ENCODE measurements around the gene XPR1.

Gene XPR1

DNA sequence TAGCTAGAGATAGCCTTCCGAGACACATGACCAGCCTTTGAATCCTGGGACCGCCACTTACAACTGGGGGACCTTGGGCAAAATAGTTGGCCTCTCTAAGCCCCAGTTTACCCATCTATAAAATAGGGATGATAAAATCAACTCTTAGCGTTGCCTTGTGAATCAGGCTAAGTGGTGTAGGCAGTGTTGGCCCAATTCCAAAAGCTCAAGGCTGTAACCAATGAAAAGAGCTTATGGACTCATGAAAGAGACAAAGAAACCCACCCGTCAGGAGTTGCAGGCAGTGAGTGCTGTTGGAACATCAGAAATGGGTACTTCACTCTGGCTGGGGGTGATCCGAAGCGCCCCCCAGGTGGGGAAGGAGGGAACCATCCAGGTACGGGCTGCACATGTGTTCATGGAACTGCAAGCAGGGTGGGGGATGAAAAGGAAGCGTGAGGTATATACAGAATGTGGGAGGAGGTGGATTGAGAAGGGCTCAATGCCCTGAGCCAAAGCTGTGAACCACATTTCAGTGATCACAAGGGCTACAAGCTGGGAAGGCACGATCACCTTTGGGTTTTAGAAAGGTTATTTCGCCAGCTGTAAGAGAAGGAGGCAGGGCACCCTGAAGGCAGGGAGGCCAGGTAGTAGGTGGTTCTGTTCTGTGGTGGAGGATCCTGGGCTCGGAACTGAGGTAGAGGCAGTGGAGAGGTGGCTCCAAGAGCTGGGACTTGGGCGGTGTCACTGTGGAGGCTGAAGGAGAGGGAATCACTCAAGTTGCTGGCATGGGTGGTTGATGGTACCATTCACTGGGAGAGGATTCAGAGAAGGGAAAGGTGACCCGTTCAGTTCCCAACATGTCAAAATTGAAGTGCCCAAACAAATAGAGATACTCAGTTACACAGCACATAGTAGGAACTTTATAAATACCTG, 269.5 kb downstream of the XPR1 start:
- DNase-seq: no peak

DNA sequence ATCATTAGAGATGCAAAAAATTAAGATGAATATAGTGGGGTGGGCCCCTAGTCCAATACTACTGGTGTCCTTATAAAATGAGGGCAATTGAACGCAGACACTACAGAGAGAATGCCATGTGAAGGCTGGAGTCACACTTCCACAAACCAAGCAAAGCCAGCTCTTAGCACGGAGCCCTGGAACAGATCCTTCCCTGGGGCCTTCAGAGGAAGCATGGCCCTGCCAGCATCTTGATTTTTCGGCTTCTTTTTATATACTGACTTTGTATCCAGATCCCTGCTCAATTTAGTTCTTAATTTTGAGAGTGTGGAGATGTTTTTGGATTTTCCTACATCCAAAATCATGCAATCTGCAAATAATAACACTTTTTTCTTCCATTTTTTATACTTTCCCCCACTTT, 270.7 kb downstream of the XPR1 start:
- no peak for DNase-seq

DNA sequence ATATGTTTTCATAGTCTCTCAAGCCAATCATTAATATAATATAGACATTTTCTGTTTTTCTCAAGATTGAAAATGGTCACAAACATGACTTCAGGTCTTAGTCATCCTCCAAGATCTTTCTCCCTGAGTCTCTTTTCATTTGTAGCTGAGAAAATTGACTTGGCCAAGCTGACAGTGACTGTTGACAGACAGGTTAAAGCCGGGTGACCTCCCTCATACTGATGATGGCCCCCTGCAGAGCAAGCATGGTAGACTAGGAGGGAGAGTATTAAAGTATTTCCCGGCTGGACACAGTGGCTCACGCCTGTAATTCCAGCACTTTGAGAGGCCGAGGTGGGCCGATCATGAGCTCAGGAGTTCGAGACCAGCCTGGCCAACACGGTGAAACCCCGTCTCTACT, 274.1 kb downstream of the XPR1 start:
- no peak for DNase-seq

DNA sequence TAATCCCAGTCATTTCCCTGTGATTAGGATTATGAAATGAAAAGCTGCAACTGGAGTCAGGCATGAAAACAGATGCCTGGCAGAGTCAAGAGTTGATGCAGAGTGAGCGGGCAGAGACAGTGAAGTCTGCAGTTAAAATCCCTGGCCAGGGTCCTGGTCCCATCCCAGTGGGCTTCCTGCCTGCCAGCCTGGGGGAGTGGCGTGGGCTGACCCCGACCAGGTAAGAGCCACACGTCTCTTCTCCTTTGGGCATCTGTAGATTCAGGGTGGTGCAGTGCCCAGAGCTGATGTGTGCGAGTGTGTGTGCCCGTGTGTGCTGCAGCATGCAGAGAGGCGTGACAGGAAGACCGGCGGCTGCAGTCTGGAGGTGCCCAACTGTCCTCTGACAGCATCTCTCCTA, 274.7 kb downstream of the XPR1 start:
- DNase-seq: no peak

GRCh38 chr1:180907313-180908055, 275.7 kb downstream of the XPR1 start:
- DNase-seq: no peak

GRCh38 chr1:180908074-180908765, 276.4 kb downstream of the XPR1 start:
- no peak for DNase-seq

DNA sequence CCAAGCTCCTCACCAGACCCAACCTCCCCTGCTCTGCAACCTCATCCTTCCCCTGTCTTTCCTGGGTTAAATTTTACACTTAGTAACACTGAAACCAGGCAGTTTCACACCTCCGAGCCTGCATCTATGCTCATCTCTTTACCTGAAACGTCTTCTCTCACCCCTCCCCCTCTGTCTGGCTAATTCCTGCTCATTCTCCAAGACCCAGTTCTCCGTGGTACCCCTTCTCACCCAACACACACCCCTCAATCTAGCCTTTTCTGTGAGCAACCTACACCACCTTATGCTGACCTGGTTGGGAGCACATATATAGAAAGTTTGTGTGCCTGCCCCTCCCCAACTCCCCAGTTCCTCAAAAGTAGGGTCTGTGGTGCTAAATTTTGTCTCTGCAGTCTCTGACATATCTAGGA, 277.2 kb downstream of the XPR1 start:
- DNase-seq: no peak

DNA sequence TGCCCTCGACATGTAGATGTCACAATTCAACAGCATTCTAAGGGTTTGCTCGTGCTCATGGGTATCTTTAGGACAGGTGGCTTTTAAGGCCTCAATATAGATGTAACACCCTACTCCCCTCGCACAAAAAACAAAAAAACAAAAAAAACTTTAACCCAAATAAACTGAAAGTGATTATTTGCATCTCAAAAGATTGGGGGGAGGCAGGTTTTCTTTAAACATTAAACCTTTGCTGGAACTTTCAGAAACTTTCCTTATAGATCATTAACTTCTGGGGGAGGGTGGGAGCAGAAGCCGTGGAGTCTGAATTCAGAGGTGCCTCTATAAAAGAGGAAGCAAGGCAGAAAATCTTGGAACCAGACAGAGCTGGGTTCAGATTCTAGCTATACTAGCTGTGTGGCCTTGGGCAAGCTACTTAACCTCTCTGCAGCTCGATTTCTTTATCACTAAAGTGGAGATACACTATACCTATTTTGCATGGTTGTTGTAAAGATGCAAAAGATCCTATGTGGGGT, 277.7 kb downstream of the XPR1 start:
- no peak for DNase-seq

DNA sequence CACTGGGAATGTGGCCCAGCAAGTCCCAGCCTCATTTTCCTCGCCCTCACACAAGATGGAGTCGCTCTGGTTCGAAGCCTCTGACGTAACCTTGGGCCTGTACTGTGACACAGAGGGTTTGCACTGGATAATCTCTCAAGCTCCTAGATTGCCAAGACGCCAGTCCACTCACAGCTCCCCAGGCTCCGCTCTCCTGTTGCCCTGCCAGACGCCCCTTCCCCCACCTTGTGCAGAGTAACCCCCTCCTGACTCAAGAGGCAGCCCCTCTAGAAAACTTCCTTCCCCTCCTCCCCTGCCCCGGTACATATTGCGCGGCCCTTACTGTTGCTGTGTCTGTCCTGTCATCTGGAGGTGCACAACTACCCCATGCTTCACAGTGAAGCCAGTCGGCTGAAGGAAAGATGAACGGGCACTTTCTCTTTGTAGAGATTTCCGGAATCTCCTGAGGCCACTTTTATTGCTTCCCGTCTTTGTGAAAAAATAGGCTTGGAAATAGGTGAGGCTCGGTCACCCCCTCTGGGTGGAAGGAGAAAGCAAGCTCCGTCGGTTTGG, 279.9 kb downstream of the XPR1 start:
- no peak for DNase-seq

- DNase-seq: no peak
Observed at GRCh38 chr1:180912211-180912800, 280.5 kb downstream of the XPR1 start.

DNA sequence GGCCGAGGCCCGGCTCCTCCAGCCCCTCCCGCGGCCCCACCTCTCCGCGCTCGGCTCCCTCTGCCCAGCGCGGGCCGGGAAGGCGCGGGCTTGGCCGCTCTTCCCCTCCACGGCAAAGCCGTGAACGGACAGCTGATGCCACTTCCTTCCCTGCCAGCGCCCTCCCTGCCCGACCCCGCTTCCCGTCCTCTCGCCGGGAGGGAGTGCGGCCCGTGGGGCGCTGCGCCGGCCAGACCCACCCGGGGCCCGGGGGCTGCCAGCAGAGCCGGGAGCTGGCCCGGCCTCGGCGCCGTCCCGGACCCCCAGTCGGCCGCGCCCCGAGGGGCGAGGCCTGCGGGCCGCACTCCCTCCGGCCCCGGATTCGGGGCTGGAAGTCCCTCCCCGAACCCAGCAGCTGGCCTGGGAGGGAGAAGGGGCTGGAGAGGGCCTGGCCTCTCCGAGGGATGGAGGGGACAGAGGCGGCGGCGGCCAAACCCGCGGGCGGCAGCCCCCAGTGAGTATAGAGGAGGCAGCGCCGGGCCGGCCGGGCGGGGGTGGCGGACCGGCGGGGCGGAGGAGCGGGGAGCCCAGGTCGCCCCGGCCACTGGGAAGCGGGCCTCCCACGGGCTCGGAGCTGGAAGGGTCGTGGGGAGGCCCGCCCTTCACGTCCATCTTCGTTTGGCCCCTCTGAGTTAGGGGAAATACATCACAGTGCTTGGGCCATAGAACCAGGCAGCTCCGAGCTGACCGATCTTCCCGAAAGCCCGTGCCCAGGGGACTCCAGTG, 281.2 kb downstream of the XPR1 start, which contains the start of gene KIAA1614:
Gene KIAA1614 (plus strand): TSS at position 97 of the 765 bp plus-strand sequence. CDS start 347 bp downstream, at position 444.
- DNase-seq: no peak

DNA sequence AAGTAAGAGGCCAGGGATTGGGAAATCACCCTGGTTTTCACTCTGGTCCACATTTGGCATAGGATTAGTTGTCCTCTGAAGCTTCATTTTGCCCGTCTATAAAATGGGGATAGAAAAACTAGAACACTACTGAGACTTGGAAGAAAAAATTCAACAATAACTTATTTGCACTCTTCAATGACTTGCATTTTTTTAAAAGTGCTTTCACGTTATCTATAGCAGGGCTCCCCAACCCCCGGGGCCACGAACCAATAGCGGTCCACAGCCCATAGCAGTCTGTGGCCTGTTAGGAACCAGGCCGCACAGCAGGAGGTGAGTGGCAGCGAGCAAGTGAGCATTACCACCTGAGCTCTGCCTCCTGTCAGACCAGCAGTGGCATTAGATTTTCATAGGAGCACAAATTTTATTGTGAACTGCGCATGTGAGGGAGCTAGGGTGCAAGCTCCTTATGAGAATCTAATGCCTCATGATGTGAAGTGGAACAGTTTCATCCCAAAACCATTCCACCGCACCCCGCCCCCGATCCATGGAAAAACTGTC, 283.7 kb downstream of the XPR1 start:
- DNase-seq: no peak

- DNase-seq: no peak
Observed at GRCh38 chr1:180916012-180916770, 284.4 kb downstream of the XPR1 start.

DNA sequence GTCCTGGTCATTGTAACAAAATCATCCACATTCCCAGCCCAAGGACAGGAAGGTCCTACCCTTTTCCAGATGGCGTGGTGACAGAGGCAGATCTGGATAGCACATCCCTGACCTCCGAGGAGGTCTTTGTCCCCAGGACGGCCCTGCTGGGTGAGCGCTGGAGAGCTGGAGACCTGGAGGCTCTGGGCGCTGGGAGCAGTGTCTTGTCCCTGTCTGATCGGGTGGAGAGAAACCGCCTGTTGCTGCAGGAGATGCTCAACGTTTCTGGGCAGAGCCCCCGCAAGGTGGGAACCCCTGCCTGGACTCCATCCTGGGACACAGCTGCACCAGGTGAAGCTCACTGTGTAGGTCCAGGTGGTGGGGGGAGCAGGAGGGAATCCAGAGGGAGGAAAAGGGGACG, 284.9 kb downstream of the XPR1 start:
- DNase-seq: no peak

- DNase-seq: no peak
Observed at GRCh38 chr1:180917306-180918065, 285.7 kb downstream of the XPR1 start.

- DNase-seq: no peak
Observed at GRCh38 chr1:180918519-180918918, 286.7 kb downstream of the XPR1 start.

DNA sequence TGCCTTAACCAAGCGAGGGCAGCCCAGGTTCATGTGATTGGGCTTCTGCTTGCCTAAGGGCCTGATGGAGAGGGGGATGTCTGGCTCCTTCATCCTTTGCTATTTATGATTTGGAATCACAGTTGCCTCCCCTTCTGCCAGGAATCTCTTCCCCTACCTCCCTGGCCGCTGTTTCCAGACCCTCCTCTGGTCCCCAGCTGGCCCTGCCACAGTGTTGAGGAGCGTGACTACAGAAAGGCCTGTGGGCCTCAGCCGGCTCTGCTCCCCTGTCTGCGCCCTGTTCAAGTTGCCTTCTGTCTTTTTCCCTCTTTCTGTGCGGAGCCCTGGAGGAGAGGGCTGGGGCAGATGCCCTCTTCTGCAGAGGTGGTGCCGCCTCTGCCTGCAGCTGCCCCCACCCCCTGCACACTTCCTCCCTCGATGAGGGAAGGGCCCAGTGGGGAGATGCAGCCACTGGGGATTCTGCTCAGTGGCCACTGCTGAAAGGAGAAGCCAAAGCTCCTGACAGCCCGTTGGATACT, 287.4 kb downstream of the XPR1 start:
- DNase-seq: no peak

- no peak for DNase-seq
Observed at GRCh38 chr1:180920193-180920592, 288.4 kb downstream of the XPR1 start.

DNA sequence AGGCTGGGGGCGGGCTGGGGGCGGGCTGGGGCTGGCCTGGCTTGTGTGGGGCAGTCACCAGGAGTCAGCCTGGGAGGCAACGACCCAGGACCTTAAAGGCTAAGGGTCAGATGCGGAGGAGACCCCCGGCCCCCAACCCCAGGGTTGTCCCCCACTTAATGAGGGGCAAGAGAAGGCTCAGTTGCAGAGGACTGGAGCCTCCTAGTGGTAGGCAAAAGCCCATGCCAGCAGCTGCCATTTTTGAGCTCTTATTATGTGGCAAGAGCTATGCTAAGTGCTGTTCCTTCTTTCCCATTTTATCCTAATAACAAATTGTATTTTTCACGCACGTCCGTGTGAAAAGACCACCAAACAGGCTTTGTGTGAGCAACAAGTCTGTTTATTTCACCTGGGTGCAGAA, 288.9 kb downstream of the XPR1 start:
- no peak for DNase-seq

DNA sequence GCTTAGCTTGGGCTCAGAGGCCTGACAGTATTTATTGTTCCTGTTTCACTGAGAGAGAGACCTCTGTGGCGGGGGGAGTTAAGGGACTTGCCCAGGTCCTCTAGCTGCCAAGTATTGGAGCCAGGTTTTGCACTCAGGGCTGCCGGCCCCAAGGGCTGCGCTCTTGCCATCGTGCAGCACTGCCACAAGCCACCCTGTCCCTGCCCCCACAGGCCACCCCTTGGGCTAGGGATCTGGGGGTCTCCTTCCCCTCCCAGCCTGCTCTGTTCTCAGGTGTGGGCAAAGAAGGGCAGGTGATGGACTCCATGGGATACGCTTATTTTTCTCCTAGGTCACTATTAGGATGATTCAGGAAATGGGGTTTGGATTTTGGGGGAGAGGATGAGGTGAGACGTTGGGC, 289.6 kb downstream of the XPR1 start:
- no peak for DNase-seq

Measured in NCI-H774 (cell line).